ENCODE measurements around the gene WASHC4.

GRCh38 chr12:105091476-105092206 lies 15.9 kb upstream of the WASHC4 start:
- TF ChIP-seq CTCF (IDR thresholded peaks at IDR 0.05): no peak
- TF ChIP-seq NR2C2 (CRISPR knock-in tag; IDR thresholded peaks at IDR 0.05): no peak
- no peak for TF ChIP-seq FOXJ3 (CRISPR knock-in tag; IDR thresholded peaks at IDR 0.05; ENCODE audit: borderline replicate concordance)
- TF ChIP-seq E2F4 (CRISPR knock-in tag; IDR thresholded peaks at IDR 0.05; ENCODE audit: borderline replicate concordance, low read depth): no peak
- TF ChIP-seq, protein P1, sequence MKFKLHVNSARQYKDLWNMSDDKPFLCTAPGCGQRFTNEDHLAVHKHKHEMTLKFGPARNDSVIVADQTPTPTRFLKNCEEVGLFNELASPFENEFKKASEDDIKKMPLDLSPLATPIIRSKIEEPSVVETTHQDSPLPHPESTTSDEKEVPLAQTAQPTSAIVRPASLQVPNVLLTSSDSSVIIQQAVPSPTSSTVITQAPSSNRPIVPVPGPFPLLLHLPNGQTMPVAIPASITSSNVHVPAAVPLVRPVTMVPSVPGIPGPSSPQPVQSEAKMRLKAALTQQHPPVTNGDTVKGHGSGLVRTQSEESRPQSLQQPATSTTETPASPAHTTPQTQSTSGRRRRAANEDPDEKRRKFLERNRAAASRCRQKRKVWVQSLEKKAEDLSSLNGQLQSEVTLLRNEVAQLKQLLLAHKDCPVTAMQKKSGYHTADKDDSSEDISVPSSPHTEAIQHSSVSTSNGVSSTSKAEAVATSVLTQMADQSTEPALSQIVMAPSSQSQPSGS (CRISPR knock-in tag; IDR thresholded peaks at IDR 0.05; ENCODE audit: borderline replicate concordance, low read depth): no peak
- TF ChIP-seq, protein P2, sequence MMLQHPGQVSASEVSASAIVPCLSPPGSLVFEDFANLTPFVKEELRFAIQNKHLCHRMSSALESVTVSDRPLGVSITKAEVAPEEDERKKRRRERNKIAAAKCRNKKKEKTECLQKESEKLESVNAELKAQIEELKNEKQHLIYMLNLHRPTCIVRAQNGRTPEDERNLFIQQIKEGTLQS (CRISPR knock-in tag; conservative IDR thresholded peaks at IDR 0.05): no peak
